ENCODE measurements around the gene ERICH2. TPM values are rescaled to one million over a fixed set of nuclear protein-coding genes. Genes with fewer than 3 reads are reported as not detected.

Gene ERICH2
- total RNA-seq, 2 donors from 2014 or later, result 9.6 to 18.3 TPM

DNA sequence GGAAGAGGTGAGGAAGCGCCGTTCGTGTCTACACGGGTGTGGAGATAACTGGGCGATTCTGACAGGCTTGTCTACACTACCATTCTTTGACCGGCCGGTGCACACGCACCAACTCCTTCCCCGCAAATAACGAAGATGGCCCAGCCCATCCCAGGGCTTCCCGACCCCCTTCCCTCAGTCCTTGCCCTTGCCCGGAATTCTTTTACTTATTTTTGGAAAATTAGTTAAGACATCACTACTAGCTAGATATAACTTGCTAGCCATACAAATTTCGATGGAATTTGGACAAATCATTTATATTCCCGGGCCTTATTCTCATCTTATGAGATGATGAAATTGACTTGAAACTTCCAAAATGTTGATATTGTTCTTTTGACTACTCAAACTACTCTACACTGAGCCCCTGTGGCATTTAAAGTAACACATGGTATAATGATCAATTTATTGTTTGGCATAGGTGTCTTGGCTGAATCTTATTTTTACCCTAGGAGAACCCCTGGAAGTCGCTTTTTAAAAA, 1.3 kb downstream of the ERICH2 start:
- Mint-ChIP-seq H3K27ac (peak overlapping the region; percentile 70), H3K9me3 (peaks cover 1% of the 10 kb centered on the region), H3K36me3 (ENCODE audit: low read depth) (peaks cover 12% of the 10 kb centered on the region), H3K4me3 (peak overlapping the region; percentile 83), H3K27me3 (ENCODE audit: insufficient read depth) (no peaks in the 10 kb centered on the region), H3K4me1 (peaks cover 34% of the 10 kb centered on the region)
- H3K27ac ChIP-seq (ENCODE audit: low read depth, low read length), result no peak overlapping the region
- peak overlapping the region; percentile 66 for H3K9ac ChIP-seq (ENCODE audit: extremely low read depth, low read length, poor library complexity, severe bottlenecking)
- peak overlapping the region; percentile 93 for H3K4me3 ChIP-seq (ENCODE audit: low read length)
- TF ChIP-seq, protein P1, sequence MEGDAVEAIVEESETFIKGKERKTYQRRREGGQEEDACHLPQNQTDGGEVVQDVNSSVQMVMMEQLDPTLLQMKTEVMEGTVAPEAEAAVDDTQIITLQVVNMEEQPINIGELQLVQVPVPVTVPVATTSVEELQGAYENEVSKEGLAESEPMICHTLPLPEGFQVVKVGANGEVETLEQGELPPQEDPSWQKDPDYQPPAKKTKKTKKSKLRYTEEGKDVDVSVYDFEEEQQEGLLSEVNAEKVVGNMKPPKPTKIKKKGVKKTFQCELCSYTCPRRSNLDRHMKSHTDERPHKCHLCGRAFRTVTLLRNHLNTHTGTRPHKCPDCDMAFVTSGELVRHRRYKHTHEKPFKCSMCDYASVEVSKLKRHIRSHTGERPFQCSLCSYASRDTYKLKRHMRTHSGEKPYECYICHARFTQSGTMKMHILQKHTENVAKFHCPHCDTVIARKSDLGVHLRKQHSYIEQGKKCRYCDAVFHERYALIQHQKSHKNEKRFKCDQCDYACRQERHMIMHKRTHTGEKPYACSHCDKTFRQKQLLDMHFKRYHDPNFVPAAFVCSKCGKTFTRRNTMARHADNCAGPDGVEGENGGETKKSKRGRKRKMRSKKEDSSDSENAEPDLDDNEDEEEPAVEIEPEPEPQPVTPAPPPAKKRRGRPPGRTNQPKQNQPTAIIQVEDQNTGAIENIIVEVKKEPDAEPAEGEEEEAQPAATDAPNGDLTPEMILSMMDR (conservative IDR thresholded peaks at IDR 0.05), result no peak
- H3K4me1 ChIP-seq (ENCODE audit: control insufficient read depth, insufficient read depth, low read length), result peaks cover 4% of the 10 kb centered on the region
- no peaks in the 10 kb centered on the region for H3K9me3 ChIP-seq (ENCODE audit: control insufficient read depth, low read length)
- no peaks in the 10 kb centered on the region for H3K36me3 ChIP-seq (ENCODE audit: control insufficient read depth, insufficient read depth, low read length)
- no peaks in the 10 kb centered on the region for H3K27me3 ChIP-seq (ENCODE audit: control insufficient read depth, insufficient read depth, low read length, poor library complexity, severe bottlenecking)
- no peak for DNase-seq
- WGBS, 2 experiments (ENCODE audit: insufficient coverage in 1 of 2, insufficient read length in 1 of 2), result 0 to 6% methylated on average over 3 to 15 of the region's 15 CpGs

DNA sequence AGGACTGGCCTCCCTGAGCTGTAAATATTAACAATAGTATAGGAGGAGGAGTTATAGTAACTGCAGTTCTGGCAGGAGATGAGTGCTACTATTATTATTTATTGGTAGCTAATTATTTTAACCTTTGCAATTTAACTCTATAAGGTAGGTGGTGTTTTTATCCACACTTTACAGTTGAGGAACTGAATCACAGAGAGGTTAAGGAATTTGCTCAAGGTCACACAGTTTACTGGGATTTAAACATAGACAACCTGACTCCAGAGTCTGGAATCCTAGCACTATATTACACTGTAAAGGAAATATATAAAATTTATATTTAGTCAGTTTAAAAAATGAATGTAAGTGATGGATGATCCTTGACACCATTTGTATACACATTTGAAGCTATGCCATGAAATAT, 2.1 kb downstream of the ERICH2 start:
- H3K4me3 Mint-ChIP-seq, result peak overlapping the region; percentile 83
- no peak for DNase-seq
- peaks cover 30% of the 10 kb centered on the region for H3K4me1 Mint-ChIP-seq
- peaks cover 4% of the 10 kb centered on the region for H3K4me1 ChIP-seq (ENCODE audit: control insufficient read depth, insufficient read depth, low read length)
- H3K36me3 ChIP-seq (ENCODE audit: control insufficient read depth, insufficient read depth, low read length), result no peaks in the 10 kb centered on the region
- no peak overlapping the region for H3K27ac Mint-ChIP-seq
- peaks cover 1% of the 10 kb centered on the region for H3K9me3 Mint-ChIP-seq
- H3K27ac ChIP-seq (ENCODE audit: low read depth, low read length), result no peak overlapping the region
- TF ChIP-seq, protein P1 (conservative IDR thresholded peaks at IDR 0.05), result no peak
- H3K4me3 ChIP-seq (ENCODE audit: low read length), result peak overlapping the region; percentile 93
- H3K9me3 ChIP-seq (ENCODE audit: control insufficient read depth, low read length), result no peaks in the 10 kb centered on the region
- no peaks in the 10 kb centered on the region for H3K27me3 ChIP-seq (ENCODE audit: control insufficient read depth, insufficient read depth, low read length, poor library complexity, severe bottlenecking)
- peaks cover 12% of the 10 kb centered on the region for H3K36me3 Mint-ChIP-seq (ENCODE audit: low read depth)
- peak overlapping the region; percentile 42 for H3K9ac ChIP-seq (ENCODE audit: extremely low read depth, low read length, poor library complexity, severe bottlenecking)
- no peaks in the 10 kb centered on the region for H3K27me3 Mint-ChIP-seq (ENCODE audit: insufficient read depth)

DNA sequence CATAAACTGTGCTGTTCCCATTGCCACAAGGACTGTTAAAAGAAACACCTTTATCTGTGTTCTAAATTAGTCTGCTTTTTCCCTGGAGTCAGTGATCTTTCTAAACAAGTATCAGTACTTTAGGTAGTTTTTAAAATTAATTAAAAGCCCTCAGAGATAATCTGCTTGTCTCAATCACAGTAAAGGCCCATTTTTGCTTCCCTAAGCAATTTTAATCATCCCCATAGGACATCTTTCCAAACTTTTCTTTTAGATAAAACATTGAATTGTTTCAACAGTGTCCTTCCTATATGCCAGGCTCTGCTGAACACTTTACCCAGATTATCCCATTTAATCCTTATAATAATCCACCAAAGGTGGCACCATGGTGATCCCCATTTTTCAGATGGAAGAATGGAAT, 3.9 kb downstream of the ERICH2 start:
- H3K36me3 ChIP-seq (ENCODE audit: control insufficient read depth, insufficient read depth, low read length), result no peaks in the 10 kb centered on the region
- H3K9ac ChIP-seq (ENCODE audit: extremely low read depth, low read length, poor library complexity, severe bottlenecking), result no peak overlapping the region
- no peaks in the 10 kb centered on the region for H3K9me3 ChIP-seq (ENCODE audit: control insufficient read depth, low read length)
- no peaks in the 10 kb centered on the region for H3K9me3 Mint-ChIP-seq
- no peak overlapping the region for H3K4me3 ChIP-seq (ENCODE audit: low read length)
- peaks cover 16% of the 10 kb centered on the region for H3K36me3 Mint-ChIP-seq (ENCODE audit: low read depth)
- DNase-seq, result no peak
- no peaks in the 10 kb centered on the region for H3K27me3 ChIP-seq (ENCODE audit: control insufficient read depth, insufficient read depth, low read length, poor library complexity, severe bottlenecking)
- no peak overlapping the region for H3K27ac ChIP-seq (ENCODE audit: low read depth, low read length)
- TF ChIP-seq, protein P1 (conservative IDR thresholded peaks at IDR 0.05), result no peak
- H3K27me3 Mint-ChIP-seq (ENCODE audit: insufficient read depth), result no peaks in the 10 kb centered on the region
- peaks cover 4% of the 10 kb centered on the region for H3K4me1 ChIP-seq (ENCODE audit: control insufficient read depth, insufficient read depth, low read length)
- no peak overlapping the region for H3K27ac Mint-ChIP-seq
- H3K4me3 Mint-ChIP-seq, result no peak overlapping the region
- peaks cover 34% of the 10 kb centered on the region for H3K4me1 Mint-ChIP-seq

Measured in endodermal cell (in vitro differentiated cells).